ENCODE results near the gene FAM174B. TPM values are rescaled to one million over a fixed set of nuclear protein-coding genes. Genes with fewer than 3 reads are reported as not detected.

FAM174B gene
- total RNA-seq, 4 donors from 2014 or later: 51.9 to 69.4 (median 61.4) TPM

DNA sequence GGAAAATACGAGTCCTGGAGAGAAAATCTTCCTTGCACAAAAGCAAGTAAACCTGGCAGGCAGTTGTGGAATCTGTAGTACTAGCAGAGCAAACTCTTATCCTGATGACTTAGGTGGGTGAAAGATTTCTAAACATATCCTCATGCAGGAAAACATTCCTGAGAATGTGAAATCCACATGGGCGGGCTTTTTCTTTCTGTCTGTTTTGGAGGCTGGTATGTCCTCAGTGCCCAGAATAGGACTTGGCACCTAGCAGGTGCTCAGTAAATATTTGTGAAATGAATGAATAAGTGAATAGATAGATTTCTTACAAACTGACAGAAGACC lies 53.3 kb downstream of the FAM174B start:
- whole genome bisulfite sequencing, 2 donors: 90 to 94% methylated on average over 2 of the region's 2 CpGs
- Histone ChIP-seq H3K27me3 (no peaks in the 10 kb centered on the region), H3K4me1 (peaks cover 23 to 30% of the 10 kb centered on the region in 2 donors), H3K4me3 (replicated peaks in 1 of 3) (no peak overlapping the region), H3K9me3 (no peaks in the 10 kb centered on the region), H3K27ac (no peak overlapping the region), H3K36me3 (no peaks in the 10 kb centered on the region)
- intact Hi-C loops (cut with DNase I): loop anchor here (5.0 kb wide), 1 partner anchor 70 kb away; no protein-coding TSS in a partner anchor
- no peak for TF ChIP-seq POLR2A (IDR thresholded peaks at IDR 0.05)
- TF ChIP-seq, protein P1, sequence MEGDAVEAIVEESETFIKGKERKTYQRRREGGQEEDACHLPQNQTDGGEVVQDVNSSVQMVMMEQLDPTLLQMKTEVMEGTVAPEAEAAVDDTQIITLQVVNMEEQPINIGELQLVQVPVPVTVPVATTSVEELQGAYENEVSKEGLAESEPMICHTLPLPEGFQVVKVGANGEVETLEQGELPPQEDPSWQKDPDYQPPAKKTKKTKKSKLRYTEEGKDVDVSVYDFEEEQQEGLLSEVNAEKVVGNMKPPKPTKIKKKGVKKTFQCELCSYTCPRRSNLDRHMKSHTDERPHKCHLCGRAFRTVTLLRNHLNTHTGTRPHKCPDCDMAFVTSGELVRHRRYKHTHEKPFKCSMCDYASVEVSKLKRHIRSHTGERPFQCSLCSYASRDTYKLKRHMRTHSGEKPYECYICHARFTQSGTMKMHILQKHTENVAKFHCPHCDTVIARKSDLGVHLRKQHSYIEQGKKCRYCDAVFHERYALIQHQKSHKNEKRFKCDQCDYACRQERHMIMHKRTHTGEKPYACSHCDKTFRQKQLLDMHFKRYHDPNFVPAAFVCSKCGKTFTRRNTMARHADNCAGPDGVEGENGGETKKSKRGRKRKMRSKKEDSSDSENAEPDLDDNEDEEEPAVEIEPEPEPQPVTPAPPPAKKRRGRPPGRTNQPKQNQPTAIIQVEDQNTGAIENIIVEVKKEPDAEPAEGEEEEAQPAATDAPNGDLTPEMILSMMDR (IDR thresholded peaks at IDR 0.05): no peak
- no peak for DNase-seq

DNA sequence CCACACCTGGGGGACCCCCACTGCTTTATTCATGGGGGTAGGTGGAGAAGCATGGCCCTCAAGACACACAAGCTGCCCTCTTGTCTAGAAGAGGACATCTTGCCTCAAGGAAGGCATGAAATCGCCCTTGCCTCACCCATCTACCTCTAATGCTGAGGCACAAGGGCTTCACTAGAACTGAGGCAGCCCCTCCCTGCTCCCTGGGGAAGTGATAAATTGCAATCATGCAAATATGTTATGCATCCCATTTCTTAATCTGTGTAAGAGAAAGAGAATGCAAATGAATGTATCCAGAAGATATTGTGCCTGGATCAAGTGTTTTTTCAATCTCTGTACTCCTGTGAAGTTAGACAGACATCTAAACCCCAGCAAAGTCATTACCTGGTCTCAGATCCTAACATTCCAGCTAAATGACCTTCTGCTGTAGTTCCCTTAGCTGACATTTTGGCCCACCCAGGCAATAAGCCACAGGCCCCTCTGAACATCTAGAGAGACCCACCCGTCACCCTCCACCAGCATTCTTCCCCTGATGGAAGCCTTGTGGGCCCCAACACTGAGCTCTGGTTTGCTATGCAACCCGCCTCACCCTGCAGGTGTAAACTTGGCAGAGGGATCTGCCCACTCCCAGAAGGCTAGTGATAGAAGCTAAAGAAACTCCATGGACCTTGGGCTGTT lies 53.8 kb downstream of the FAM174B start:
- no peaks in the 10 kb centered on the region for H3K9me3 ChIP-seq
- H3K27ac ChIP-seq: no peak overlapping the region
- H3K27me3 ChIP-seq: no peaks in the 10 kb centered on the region
- peaks cover 28 to 33% of the 10 kb centered on the region in 2 donors for H3K4me1 ChIP-seq
- intact Hi-C loops (cut with DNase I): loop anchor here (5.0 kb wide), 1 partner anchor 69 kb away; no protein-coding TSS in a partner anchor
- no peak overlapping the region for H3K4me3 ChIP-seq (replicated peaks in 1 of 3)
- WGBS, 2 donors: 90 to 96% methylated on average over 3 of the region's 3 CpGs
- DNase-seq: no peak
- H3K36me3 ChIP-seq: no peaks in the 10 kb centered on the region
- no peak for TF ChIP-seq POLR2A (IDR thresholded peaks at IDR 0.05)
- TF ChIP-seq, protein P1 (IDR thresholded peaks at IDR 0.05): no peak

DNA sequence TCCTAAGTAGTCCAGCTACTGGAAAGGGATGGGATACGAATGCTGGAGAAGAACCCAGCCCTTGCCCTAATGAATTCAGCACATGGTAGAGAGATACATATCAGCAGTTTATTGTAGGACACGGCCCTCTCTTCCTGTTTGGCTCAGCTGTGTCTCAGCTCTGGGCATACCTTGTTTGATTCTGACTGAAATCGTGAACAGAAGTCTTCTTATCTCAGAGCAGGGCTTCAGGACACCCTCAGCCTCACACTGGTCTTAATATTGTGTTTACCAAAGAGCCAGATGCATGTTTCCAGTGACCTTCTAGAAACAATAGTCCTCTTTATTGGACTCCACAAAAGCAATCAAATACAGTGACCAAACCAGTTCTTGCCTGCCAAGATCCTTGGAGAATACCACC lies 54.7 kb downstream of the FAM174B start:
- TF ChIP-seq POLR2A (IDR thresholded peaks at IDR 0.05): no peak
- TF ChIP-seq, protein P1 (IDR thresholded peaks at IDR 0.05): no peak
- Histone ChIP-seq H3K9me3 (no peaks in the 10 kb centered on the region), H3K4me3 (replicated peaks in 1 of 3) (no peak overlapping the region), H3K27me3 (no peaks in the 10 kb centered on the region), H3K36me3 (no peaks in the 10 kb centered on the region), H3K27ac (peak overlapping the region in 1 of 3 donors; percentile 9), H3K4me1 (peaks cover 27% of the 10 kb centered on the region in 2 donors)
- intact Hi-C loops (cut with DNase I): loop anchor here (5.0 kb wide), 1 partner anchor 69 kb away; no protein-coding TSS in a partner anchor
- 67 to 75% methylated on average over 3 of the region's 3 CpGs for WGBS, 2 donors
- DNase-seq: no peak

DNA sequence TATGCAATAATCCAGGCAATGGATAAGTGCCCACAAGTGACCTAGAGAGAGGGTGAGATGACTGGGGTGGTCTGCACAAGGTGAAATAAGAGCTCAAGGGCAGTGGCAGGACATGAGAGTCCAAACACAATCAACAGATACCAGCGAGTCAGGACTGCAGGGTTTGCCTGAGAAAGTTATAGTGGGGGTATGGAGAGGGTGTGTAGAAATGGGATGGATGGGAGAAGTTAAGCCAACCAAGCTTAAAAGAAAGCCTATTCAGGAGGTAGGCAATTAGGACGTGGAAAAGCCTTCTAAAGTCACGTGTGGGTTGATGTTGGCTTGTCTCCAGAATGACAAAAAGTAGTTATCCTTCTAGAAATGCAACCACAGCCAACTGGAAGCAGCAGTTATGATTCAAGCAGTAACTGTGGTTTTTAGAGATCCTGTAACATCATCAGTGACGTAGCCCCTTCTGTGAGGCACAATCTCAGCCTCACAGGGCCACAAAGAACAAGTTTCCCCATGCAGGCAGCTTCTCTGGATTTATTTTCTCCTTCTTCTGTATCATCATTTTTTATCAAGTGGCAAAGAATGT lies 56.1 kb downstream of the FAM174B start:
- 43 to 44% methylated on average over 4 of the region's 4 CpGs for WGBS, 2 donors
- intact Hi-C loops (cut with DNase I): no loop called here

More for the DNA sequence above, 56.1 kb downstream of the FAM174B start:
- Histone ChIP-seq H3K4me1 (peaks cover 13 to 28% of the 10 kb centered on the region in 2 donors), H3K27me3 (no peaks in the 10 kb centered on the region), H3K27ac (no peak overlapping the region), H3K36me3 (no peaks in the 10 kb centered on the region), H3K4me3 (replicated peaks in 1 of 3) (no peak overlapping the region), H3K9me3 (no peaks in the 10 kb centered on the region)
- DNase-seq: no peak
- no peak for TF ChIP-seq POLR2A (IDR thresholded peaks at IDR 0.05)
- TF ChIP-seq, protein P1 (IDR thresholded peaks at IDR 0.05): no peak

All from thyroid gland (tissue), 4 donors.